ENCODE data around the gene CTXN1.

The CTXN1 gene

DNA sequence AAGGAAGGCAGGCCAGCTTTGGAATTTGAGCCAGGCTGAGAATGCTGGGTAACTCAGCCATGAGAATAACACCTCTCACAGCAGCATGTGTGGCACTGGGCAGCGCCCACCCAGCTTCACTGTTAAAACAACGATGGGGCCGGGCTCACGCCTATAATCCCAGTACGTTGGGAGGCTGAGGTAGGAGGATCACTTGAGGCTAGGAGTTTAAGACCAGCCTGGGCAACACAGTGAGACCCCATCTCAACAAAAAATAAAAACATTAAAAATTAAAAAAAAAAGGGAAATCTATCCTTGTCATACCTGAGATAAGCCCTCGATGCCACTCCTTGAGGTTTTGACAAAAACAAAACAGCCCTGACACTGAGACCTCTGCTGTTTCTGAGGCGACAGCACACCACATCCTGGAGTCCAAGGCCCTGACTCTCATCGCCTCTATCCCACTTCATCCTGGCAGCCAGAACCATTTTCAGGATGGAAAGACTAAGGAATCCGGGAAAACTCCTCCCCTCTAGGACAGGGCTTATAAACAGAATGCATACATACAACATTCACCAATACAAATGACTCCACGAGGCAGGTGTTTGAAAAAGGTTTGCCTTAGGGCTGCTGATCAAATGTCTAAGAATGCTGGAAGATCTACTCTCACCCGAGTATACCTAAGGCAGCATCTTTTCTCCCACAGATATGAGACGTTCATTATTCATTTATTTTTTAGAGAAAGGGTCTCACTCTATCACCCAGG lies 40.2 kb upstream of the CTXN1 start:
- Histone ChIP-seq H2BK120ac (ENCODE audit: low read depth, low read length) (no peak overlapping the region), H3K4me2 (ENCODE audit: low read length, poor library complexity, severe bottlenecking) (no peak overlapping the region), H3K79me1 (replicated peaks; ENCODE audit: low read length, poor library complexity, severe bottlenecking) (peaks cover 57% of the 10 kb centered on the region), H3K23ac (ENCODE audit: low read length in 2 of 2) (no peak overlapping the region), H4K91ac (ENCODE audit: low read length) (no peak overlapping the region), H2AK5ac (ENCODE audit: low read length, severe bottlenecking) (no peak overlapping the region), H3K27ac (ENCODE audit: low read length, poor library complexity, severe bottlenecking) (no peak overlapping the region), H3K14ac (ENCODE audit: low read length in 2 of 2) (no peak overlapping the region), H3K9me3 (ENCODE audit: control insufficient read depth, low read length) (no peaks in the 10 kb centered on the region), H2BK15ac (ENCODE audit: low read depth, poor library complexity, severe bottlenecking) (no peak overlapping the region), H2AFZ (ENCODE audit: low read depth, low read length) (no peak overlapping the region), H3K4ac (ENCODE audit: low read depth in 1 of 2, low read length in 2 of 2) (no peak overlapping the region), H2BK5ac (ENCODE audit: low read depth, low read length, poor library complexity, severe bottlenecking) (no peak overlapping the region), H3K18ac (ENCODE audit: low read depth in 1 of 2, low read length in 2 of 2) (no peak overlapping the region), H2BK12ac (ENCODE audit: low read length in 2 of 2) (no peak overlapping the region), H3K36me3 (ENCODE audit: control insufficient read depth in 1 of 2, insufficient read depth in 2 of 2, low read depth in 1 of 2, low read length in 2 of 2) (peaks cover 71 to 85% of the 10 kb centered on the region in 2 experiments), H4K8ac (ENCODE audit: low read length) (no peak overlapping the region), H3K27me3 (ENCODE audit: control insufficient read depth in 1 of 2, insufficient read depth in 1 of 2, low read length in 2 of 2) (no peaks in the 10 kb centered on the region), H3K4me1 (ENCODE audit: control insufficient read depth, insufficient read depth, low read depth, low read length) (peaks cover 11% of the 10 kb centered on the region), H3K4me3 (ENCODE audit: insufficient read depth in 1 of 2, low read depth in 1 of 2, low read length in 2 of 2) (no peak overlapping the region), H3K9ac (ENCODE audit: low read length) (no peak overlapping the region)
- DNase-seq: no peak
- 97% methylated on average over 11 of the region's 12 CpGs for WGBS

DNA sequence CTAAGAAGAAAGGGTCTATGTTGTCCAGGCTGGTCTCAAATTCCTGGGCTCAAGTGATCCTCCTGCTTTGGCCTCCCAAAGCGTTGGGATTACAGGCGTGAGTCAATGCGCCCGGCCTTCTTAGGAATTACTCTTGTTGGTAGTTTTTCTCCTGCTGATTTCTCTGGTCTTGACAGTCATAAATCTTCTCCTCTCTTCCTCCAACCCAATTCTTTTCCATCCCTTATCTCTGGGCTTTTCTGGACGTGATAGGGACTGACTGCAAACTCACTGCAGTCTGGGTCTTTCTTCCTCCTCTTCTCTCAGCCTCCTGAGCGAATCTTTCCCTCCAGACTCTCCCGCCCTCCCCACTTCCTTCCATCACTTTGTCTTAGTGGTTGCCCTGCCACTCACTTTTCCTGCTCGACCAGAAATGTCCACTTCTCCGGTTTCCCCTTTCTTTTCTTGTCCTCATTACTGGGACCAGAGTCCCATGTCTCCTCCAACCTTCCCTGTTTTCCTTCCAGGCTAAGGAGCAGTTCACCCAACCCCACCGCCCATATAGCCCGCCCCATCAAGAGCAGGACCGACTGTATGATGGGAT lies 39.4 kb upstream of the CTXN1 start:
- H3K4me2 ChIP-seq (ENCODE audit: low read length, poor library complexity, severe bottlenecking): no peak overlapping the region
- no peak overlapping the region for H3K9ac ChIP-seq (ENCODE audit: low read length)
- H4K91ac ChIP-seq (ENCODE audit: low read length): no peak overlapping the region
- H3K18ac ChIP-seq (ENCODE audit: low read depth in 1 of 2, low read length in 2 of 2): no peak overlapping the region
- no peak overlapping the region for H3K23ac ChIP-seq (ENCODE audit: low read length in 2 of 2)
- 94% methylated on average over 12 of the region's 12 CpGs for WGBS
- no peak overlapping the region for H3K4ac ChIP-seq (ENCODE audit: low read depth in 1 of 2, low read length in 2 of 2)
- H3K27ac ChIP-seq (ENCODE audit: low read length, poor library complexity, severe bottlenecking): no peak overlapping the region
- H2BK15ac ChIP-seq (ENCODE audit: low read depth, poor library complexity, severe bottlenecking): no peak overlapping the region
- H2AK5ac ChIP-seq (ENCODE audit: low read length, severe bottlenecking): no peak overlapping the region
- H3K36me3 ChIP-seq (ENCODE audit: control insufficient read depth in 1 of 2, insufficient read depth in 2 of 2, low read depth in 1 of 2, low read length in 2 of 2): peaks cover 69 to 89% of the 10 kb centered on the region in 2 experiments
- H3K9me3 ChIP-seq (ENCODE audit: control insufficient read depth, low read length): no peaks in the 10 kb centered on the region
- H3K14ac ChIP-seq (ENCODE audit: low read length in 2 of 2): no peak overlapping the region
- no peak overlapping the region for H3K4me3 ChIP-seq (ENCODE audit: insufficient read depth in 1 of 2, low read depth in 1 of 2, low read length in 2 of 2)
- H2BK5ac ChIP-seq (ENCODE audit: low read depth, low read length, poor library complexity, severe bottlenecking): no peak overlapping the region
- H3K4me1 ChIP-seq (ENCODE audit: control insufficient read depth, insufficient read depth, low read depth, low read length): peaks cover 11% of the 10 kb centered on the region
- no peak for DNase-seq
- no peak overlapping the region for H2BK120ac ChIP-seq (ENCODE audit: low read depth, low read length)
- H3K27me3 ChIP-seq (ENCODE audit: control insufficient read depth in 1 of 2, insufficient read depth in 1 of 2, low read length in 2 of 2): no peaks in the 10 kb centered on the region
- no peak overlapping the region for H2BK12ac ChIP-seq (ENCODE audit: low read length in 2 of 2)
- no peak overlapping the region for H2AFZ ChIP-seq (ENCODE audit: low read depth, low read length)
- H3K79me1 ChIP-seq (replicated peaks; ENCODE audit: low read length, poor library complexity, severe bottlenecking): peaks cover 54% of the 10 kb centered on the region
- H4K8ac ChIP-seq (ENCODE audit: low read length): no peak overlapping the region

DNA sequence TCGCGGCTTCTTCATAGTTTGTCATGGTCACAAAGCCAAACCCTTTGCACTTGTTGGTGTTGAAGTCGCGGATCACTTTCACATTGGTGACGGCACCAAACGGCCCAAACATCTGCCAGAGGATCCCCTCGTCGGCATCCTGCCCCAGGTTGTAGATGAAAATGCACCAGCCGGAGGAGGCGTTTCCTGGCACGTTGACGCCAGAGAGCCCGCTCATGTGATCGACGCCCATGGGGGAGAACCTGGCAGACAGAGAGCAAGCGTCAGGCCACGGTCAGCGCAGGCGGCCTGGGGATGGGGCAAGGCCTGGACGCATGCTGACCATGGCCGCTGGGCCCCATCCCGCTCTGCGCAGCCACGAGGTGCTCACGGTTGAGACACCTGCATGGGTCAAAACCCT lies 37.6 kb upstream of the CTXN1 start:
- Histone ChIP-seq H2BK120ac (ENCODE audit: low read depth, low read length) (no peak overlapping the region), H3K4me2 (ENCODE audit: low read length, poor library complexity, severe bottlenecking) (no peak overlapping the region)
- over 99% methylated on average over 25 of the region's 25 CpGs for WGBS

DNA sequence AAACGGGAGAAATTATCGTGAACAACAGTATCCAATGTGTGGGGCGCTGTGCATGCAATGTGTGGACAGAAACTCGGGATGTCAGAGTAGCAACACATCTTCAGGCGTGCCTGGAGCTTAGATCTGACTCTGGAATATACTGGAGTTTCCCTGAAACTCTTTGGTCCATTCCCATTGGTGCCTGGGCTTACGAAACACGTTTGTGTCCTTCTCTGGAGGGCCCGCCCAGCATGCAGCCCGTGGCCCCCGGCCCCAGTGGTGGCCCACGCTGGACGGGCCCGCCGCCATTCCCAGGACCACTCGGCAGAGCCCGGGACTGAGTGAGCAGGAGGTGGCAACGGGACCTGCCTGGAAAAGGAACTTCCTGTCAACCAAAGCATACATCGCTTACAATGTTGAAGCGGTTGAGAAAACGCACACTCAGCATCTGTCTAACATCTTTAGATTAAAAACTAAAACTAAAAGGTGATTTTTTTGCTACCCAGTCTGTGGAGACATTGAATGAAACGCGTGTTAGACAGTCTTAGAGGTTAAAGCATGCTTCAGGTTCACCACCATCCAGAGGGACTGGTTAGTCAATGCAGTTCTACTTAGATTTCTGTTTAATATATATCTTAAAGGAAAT lies 36.8 kb upstream of the CTXN1 start:
- Histone ChIP-seq H3K27ac (ENCODE audit: low read length, poor library complexity, severe bottlenecking) (peak overlapping the region; percentile 17), H3K23ac (ENCODE audit: low read length in 2 of 2) (no peak overlapping the region), H2BK120ac (ENCODE audit: low read depth, low read length) (no peak overlapping the region), H3K14ac (ENCODE audit: low read length in 2 of 2) (no peak overlapping the region), H3K36me3 (ENCODE audit: control insufficient read depth in 1 of 2, insufficient read depth in 2 of 2, low read depth in 1 of 2, low read length in 2 of 2) (peaks cover 62 to 87% of the 10 kb centered on the region in 2 experiments), H2AK5ac (ENCODE audit: low read length, severe bottlenecking) (no peak overlapping the region), H4K8ac (ENCODE audit: low read length) (no peak overlapping the region), H3K4me2 (ENCODE audit: low read length, poor library complexity, severe bottlenecking) (no peak overlapping the region), H3K4me3 (ENCODE audit: insufficient read depth in 1 of 2, low read depth in 1 of 2, low read length in 2 of 2) (no peak overlapping the region), H3K79me1 (replicated peaks; ENCODE audit: low read length, poor library complexity, severe bottlenecking) (peaks cover 50% of the 10 kb centered on the region), H2BK5ac (ENCODE audit: low read depth, low read length, poor library complexity, severe bottlenecking) (no peak overlapping the region), H3K4ac (ENCODE audit: low read depth in 1 of 2, low read length in 2 of 2) (no peak overlapping the region), H3K9me3 (ENCODE audit: control insufficient read depth, low read length) (no peaks in the 10 kb centered on the region), H2BK15ac (ENCODE audit: low read depth, poor library complexity, severe bottlenecking) (no peak overlapping the region), H2AFZ (ENCODE audit: low read depth, low read length) (no peak overlapping the region), H3K27me3 (ENCODE audit: control insufficient read depth in 1 of 2, insufficient read depth in 1 of 2, low read length in 2 of 2) (no peaks in the 10 kb centered on the region), H3K9ac (ENCODE audit: low read length) (no peak overlapping the region), H4K91ac (ENCODE audit: low read length) (no peak overlapping the region), H3K4me1 (ENCODE audit: control insufficient read depth, insufficient read depth, low read depth, low read length) (peaks cover 11% of the 10 kb centered on the region), H3K18ac (ENCODE audit: low read depth in 1 of 2, low read length in 2 of 2) (no peak overlapping the region), H2BK12ac (ENCODE audit: low read length in 2 of 2) (no peak overlapping the region)
- DNase-seq: no peak
- WGBS: 97% methylated on average over 19 of the region's 22 CpGs

More for the DNA sequence above, 37.6 kb upstream of the CTXN1 start:
- H3K9me3 ChIP-seq (ENCODE audit: control insufficient read depth, low read length): no peaks in the 10 kb centered on the region
- no peaks in the 10 kb centered on the region for H3K27me3 ChIP-seq (ENCODE audit: control insufficient read depth in 1 of 2, insufficient read depth in 1 of 2, low read length in 2 of 2)
- H2BK12ac ChIP-seq (ENCODE audit: low read length in 2 of 2): no peak overlapping the region
- H4K8ac ChIP-seq (ENCODE audit: low read length): no peak overlapping the region
- H3K4ac ChIP-seq (ENCODE audit: low read depth in 1 of 2, low read length in 2 of 2): no peak overlapping the region
- H3K14ac ChIP-seq (ENCODE audit: low read length in 2 of 2): no peak overlapping the region
- H3K4me3 ChIP-seq (ENCODE audit: insufficient read depth in 1 of 2, low read depth in 1 of 2, low read length in 2 of 2): no peak overlapping the region
- H3K79me1 ChIP-seq (replicated peaks; ENCODE audit: low read length, poor library complexity, severe bottlenecking): peaks cover 53% of the 10 kb centered on the region
- no peak overlapping the region for H3K27ac ChIP-seq (ENCODE audit: low read length, poor library complexity, severe bottlenecking)
- peaks cover 11% of the 10 kb centered on the region for H3K4me1 ChIP-seq (ENCODE audit: control insufficient read depth, insufficient read depth, low read depth, low read length)
- H3K18ac ChIP-seq (ENCODE audit: low read depth in 1 of 2, low read length in 2 of 2): no peak overlapping the region
- no peak overlapping the region for H2AK5ac ChIP-seq (ENCODE audit: low read length, severe bottlenecking)
- no peak overlapping the region for H4K91ac ChIP-seq (ENCODE audit: low read length)
- H2BK5ac ChIP-seq (ENCODE audit: low read depth, low read length, poor library complexity, severe bottlenecking): no peak overlapping the region
- no peak overlapping the region for H3K9ac ChIP-seq (ENCODE audit: low read length)
- H3K23ac ChIP-seq (ENCODE audit: low read length in 2 of 2): no peak overlapping the region
- H2BK15ac ChIP-seq (ENCODE audit: low read depth, poor library complexity, severe bottlenecking): no peak overlapping the region
- H2AFZ ChIP-seq (ENCODE audit: low read depth, low read length): no peak overlapping the region
- no peak for DNase-seq
- peaks cover 63 to 91% of the 10 kb centered on the region in 2 experiments for H3K36me3 ChIP-seq (ENCODE audit: control insufficient read depth in 1 of 2, insufficient read depth in 2 of 2, low read depth in 1 of 2, low read length in 2 of 2)

Measured in mesenchymal stem cell (in vitro differentiated cells and primary cell).